GM10847 (cell line): Measurements from ENCODE around the gene PTBP3.

Experiments used
- POLR2A ChIP-seq: IDR thresholded peaks from 2 replicates; pipeline ENCODE4 v1.6.1; 2011; ENCODE audit not compliant: insufficient read length; ENCODE audit errors: extremely low read depth

Gene PTBP3

GRCh38 chr9:112224401-112225289, 108.8 kb downstream of the PTBP3 start:
- TF ChIP-seq POLR2A = no peak

- no peak for TF ChIP-seq POLR2A
Measured at GRCh38 chr9:112218908-112219307, 114.5 kb downstream of the PTBP3 start.

GRCh38 chr9:112212926-112213325, 120.5 kb downstream of the PTBP3 start:
- no peak for TF ChIP-seq POLR2A

- no peak for TF ChIP-seq POLR2A
Measured at GRCh38 chr9:112207451-112207850, 126.0 kb downstream of the PTBP3 start.

GRCh38 chr9:112203536-112203935, 129.9 kb downstream of the PTBP3 start:
- no peak for TF ChIP-seq POLR2A

GRCh38 chr9:112200711-112201110, 132.7 kb downstream of the PTBP3 start:
- TF ChIP-seq POLR2A = no peak

GRCh38 chr9:112198646-112199045, 134.8 kb downstream of the PTBP3 start:
- no peak for TF ChIP-seq POLR2A

- TF ChIP-seq POLR2A = no peak
Measured at GRCh38 chr9:112194969-112195431, 138.4 kb downstream of the PTBP3 start.

- TF ChIP-seq POLR2A = no peak
Measured at GRCh38 chr9:112193572-112194288, 139.7 kb downstream of the PTBP3 start.

GRCh38 chr9:112188884-112189283, 144.5 kb downstream of the PTBP3 start:
- TF ChIP-seq POLR2A = no peak

GRCh38 chr9:112187404-112187803, 146.0 kb downstream of the PTBP3 start:
- TF ChIP-seq POLR2A = no peak

GRCh38 chr9:112186695-112187094, 146.7 kb downstream of the PTBP3 start:
- no peak for TF ChIP-seq POLR2A

GRCh38 chr9:112184946-112185345, 148.5 kb downstream of the PTBP3 start:
- no peak for TF ChIP-seq POLR2A

GRCh38 chr9:112184221-112184620, 149.2 kb downstream of the PTBP3 start:
- no peak for TF ChIP-seq POLR2A

- no peak for TF ChIP-seq POLR2A
Measured at GRCh38 chr9:112180387-112180881, 153.0 kb downstream of the PTBP3 start.

- no peak for TF ChIP-seq POLR2A
Measured at GRCh38 chr9:112179816-112180215, 153.6 kb downstream of the PTBP3 start.
